GM13977 (cell line): ENCODE results near the gene SHOX.

Source experiments
- DNase-seq: peaks from one replicate; pipeline ENCODE4 v3.0.0; 2012; ENCODE audit warnings: low spot score
- CTCF ChIP-seq: IDR thresholded peaks from 2 replicates; pipeline ENCODE4 v1.5.1; 2012; ENCODE audit warnings: mild to moderate bottlenecking, control low read depth; ENCODE audit not compliant: insufficient read depth; ENCODE audit errors: extremely low read depth, missing control alignments
- in situ Hi-C: fragments of 300-500 bp; cut with MboI; formaldehyde crosslinking; loops from one replicate; pipeline ENCODE4 v1.12.0; 2022; ENCODE audit warnings: low sequenced_read_pairs, low pct_unique_long_range_greater_than_20kb, mixed read lengths, inconsistent platforms; ENCODE audit not compliant: unreplicated experiment

The SHOX gene

GRCh38 chrX:629230-630006, 1.2 kb upstream of the SHOX start:
- in situ Hi-C loops: no loop called here
- no peak for DNase-seq
- no peak for TF ChIP-seq CTCF

GRCh38 chrX:630007-630611, 482 bp upstream of the SHOX start:
- no peak for DNase-seq
- TF ChIP-seq CTCF: no peak
- in situ Hi-C loops: no loop called here

- in situ Hi-C loops: no loop called here
- TF ChIP-seq CTCF: no peak
Observed at GRCh38 chrX:631802-632365, 1.3 kb downstream of the SHOX start.

GRCh38 chrX:632366-633042, 1.9 kb downstream of the SHOX start:
- TF ChIP-seq CTCF: no peak
- in situ Hi-C loops: no loop called here
- DNase-seq: no peak

More at GRCh38 chrX:631802-632365, 1.3 kb downstream of the SHOX start:
- no peak for DNase-seq

- in situ Hi-C loops: no loop called here
- no peak for DNase-seq
- no peak for TF ChIP-seq CTCF
Observed at GRCh38 chrX:633043-633984, 2.7 kb downstream of the SHOX start.
